Neural cell (in vitro differentiated cells): ENCODE data around the gene RGS6.

Experiments
- EZH2 ChIP-seq: fragments of 200-600, 300-800 bp; shearing (Covaris generic), sonication (generic); IDR thresholded peaks from 2 replicates; pipeline ENCODE4 v1.6.1; 2014; ENCODE audit warnings: antibody characterized with exemption, low read length, borderline replicate concordance, mild to moderate bottlenecking; ENCODE audit not compliant: insufficient read depth, poor library complexity, severe bottlenecking
- POLR2AphosphoS5 ChIP-seq: IDR thresholded peaks from 2 replicates; pipeline ENCODE4 v1.6.1; 2012
- TF ChIP-seq, protein P1 (sequence below): fragments of 450-650 bp; IDR thresholded peaks from 2 replicates; pipeline ENCODE4 v1.5.1; 2014; ENCODE audit warnings: antibody characterized with exemption, mild to moderate bottlenecking, moderate library complexity; ENCODE audit not compliant: poor library complexity, severe bottlenecking

DNA sequence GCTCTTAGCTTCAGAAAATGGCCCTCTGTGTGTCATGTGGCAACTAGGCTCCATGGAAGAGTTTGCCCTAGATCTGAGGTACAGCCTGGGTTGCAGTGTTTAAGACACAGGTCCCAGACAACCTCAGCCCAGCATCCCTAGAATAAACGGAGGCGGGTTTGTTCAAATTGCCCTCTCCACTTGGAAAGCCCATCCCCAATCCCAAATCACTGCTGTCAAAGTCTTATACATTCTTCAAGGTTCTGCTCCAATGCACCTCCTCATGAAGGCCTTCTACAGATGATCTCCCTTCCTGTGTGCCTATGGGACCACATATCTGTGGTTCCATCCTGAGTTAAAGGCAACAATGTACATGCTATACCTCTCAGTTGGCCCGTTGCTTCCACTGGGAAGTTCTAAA is 671.9 kb downstream of the RGS6 start:
- TF ChIP-seq, protein P1, sequence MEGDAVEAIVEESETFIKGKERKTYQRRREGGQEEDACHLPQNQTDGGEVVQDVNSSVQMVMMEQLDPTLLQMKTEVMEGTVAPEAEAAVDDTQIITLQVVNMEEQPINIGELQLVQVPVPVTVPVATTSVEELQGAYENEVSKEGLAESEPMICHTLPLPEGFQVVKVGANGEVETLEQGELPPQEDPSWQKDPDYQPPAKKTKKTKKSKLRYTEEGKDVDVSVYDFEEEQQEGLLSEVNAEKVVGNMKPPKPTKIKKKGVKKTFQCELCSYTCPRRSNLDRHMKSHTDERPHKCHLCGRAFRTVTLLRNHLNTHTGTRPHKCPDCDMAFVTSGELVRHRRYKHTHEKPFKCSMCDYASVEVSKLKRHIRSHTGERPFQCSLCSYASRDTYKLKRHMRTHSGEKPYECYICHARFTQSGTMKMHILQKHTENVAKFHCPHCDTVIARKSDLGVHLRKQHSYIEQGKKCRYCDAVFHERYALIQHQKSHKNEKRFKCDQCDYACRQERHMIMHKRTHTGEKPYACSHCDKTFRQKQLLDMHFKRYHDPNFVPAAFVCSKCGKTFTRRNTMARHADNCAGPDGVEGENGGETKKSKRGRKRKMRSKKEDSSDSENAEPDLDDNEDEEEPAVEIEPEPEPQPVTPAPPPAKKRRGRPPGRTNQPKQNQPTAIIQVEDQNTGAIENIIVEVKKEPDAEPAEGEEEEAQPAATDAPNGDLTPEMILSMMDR = no peak
- TF ChIP-seq POLR2AphosphoS5 = no peak
- no peak for TF ChIP-seq EZH2
